COLO668 (cell line): Measurements from ENCODE around the gene SELENOK.

Experiments used
- DNase-seq: peaks from one replicate; lab custom pipeline; 2025; ENCODE audit not compliant: unreplicated experiment; lab: John Stamatoyannopoulos, UW

Gene SELENOK

GRCh38 chr3:53884623-53885022 is 7.0 kb downstream of the SELENOK start:
- no peak for DNase-seq

- DNase-seq, result no peak
Observed at GRCh38 chr3:53883008-53883407, 8.7 kb downstream of the SELENOK start.

DNA sequence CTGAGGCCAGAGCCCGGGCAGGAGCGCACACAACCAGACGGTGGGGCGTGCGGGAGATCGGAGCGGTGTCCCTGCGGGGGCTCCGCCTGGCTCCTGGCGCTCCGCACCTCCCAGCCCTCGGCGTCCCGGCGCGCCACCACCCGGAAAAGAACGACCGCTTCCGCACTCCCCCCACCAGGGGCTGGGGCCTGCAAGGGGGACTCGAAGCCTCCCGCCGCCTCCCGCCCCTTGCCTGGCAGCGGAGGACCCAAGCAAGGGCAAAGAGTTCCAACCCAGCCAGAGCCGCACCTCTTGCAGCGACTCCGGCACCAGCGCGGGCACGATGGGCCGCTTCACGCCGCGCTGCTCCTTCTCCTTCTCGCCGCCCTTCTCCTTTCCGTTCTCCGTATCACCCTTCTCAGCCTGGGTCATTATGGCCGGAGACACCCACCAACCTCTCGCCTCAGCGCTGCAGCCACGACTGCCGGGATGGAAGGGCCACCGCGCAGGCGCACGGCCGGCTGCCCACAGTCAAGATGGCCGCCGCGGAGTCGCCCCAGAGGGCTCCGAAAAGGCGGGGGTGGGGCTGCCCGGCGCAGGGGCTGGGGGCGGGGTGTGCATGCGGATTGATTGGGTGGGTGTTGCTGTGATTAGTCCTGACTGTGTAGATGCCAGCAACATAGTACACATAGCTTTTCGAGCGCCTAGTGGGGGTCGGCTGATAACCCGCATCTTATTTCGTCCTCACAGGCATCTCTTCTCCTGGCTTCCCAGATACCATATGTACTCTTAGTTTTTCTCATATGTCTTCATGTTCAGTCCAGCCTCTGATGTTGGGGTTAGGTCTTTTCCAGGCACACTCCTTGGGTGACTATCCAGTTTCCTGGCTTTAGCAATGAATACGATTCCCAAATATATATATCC is 9.7 kb downstream of the SELENOK start, which contains the start of gene ACTR8:
Gene ACTR8 (minus strand): TSS at position 462 of the 903 bp plus-strand sequence. CDS start 51 bp downstream, at position 411.
- peak; percentile 79 for DNase-seq

DNA sequence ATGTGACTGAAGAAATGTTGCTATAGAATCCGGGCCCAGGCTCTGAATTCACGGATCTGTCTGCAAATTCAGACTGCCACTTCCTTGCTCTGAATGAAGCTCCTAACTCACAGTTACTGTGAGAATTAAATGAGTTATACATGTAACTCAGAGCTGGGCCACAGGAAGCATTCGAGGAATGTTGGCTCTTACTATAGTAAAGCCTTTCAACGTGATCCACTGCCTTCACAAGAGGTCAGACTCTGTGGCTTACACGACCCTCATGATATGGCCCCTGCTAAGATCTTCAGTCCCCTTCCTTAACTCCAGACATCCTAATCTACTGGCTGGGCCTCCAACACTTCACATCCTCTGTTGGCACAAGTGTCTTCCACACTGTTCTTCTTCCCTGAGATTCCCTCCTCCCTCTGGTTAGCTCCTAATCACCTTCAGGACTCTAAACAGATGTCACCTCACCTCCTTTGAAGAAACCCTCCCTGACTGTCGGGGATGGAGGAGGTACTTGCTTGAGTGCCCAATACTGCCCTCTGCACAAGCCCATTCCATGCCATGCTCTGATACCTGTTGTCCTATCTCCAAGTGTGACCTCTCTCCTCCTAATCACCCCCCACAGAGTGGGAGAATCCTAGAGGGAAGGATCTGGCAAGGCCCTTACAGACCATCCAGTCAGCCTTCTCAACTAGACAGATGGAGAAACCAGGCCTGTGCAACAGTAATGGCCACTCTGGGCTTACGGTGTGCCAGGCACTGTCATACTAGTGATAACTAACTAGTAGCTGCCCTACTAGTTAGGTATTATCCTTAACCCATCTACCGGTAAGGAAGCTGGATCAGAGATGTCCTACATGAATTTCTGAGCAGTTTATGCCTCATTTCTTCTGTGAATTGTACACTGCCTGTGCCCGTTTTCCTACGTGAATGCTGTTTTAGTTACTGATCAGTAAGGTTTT is 11.0 kb downstream of the SELENOK start:
- no peak for DNase-seq

DNA sequence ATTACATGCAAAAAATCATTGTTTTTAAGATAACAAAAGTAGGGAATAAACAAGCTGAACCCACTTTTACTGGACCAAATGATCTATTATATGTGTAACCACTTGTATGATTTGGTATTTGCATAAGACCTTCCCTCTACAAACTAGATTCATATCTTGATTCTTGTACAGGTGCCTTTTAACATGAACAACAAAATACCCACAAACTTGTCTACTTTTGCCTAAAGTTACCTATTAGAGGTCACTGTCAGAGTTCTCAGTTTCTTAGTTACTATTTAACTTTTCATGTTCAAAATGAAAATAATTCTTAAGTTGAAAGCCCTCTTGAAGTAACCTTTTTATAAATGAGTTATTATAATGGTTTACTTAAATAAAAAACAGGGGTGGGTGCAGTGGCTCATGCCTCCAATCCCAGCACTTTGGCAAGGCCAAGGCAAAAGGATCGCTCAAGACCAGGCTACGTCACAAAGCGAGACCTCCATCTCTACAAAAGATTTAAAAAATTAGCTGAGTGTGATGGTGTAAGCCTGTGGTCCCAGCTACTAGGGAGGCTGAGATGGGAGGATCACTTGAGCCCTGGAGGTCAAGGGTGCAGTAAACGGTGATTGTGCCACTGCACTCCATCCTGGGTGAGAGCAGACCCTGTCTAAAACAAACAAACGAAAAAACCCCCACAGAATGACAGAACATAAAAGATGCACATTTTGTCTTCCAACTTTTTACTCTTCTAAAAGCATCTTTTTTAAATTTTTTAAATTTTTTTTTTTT is 25.7 kb downstream of the SELENOK start:
- DNase-seq, result no peak

- no peak for DNase-seq
Observed at GRCh38 chr3:53863145-53863544, 28.5 kb downstream of the SELENOK start.

- no peak for DNase-seq
Observed at GRCh38 chr3:53862241-53862640, 29.4 kb downstream of the SELENOK start.

- DNase-seq, result no peak
Observed at GRCh38 chr3:53860196-53860595, 31.5 kb downstream of the SELENOK start.

- no peak for DNase-seq
Observed at GRCh38 chr3:53859178-53859577, 32.5 kb downstream of the SELENOK start.

GRCh38 chr3:53858096-53858741 is 33.4 kb downstream of the SELENOK start:
- DNase-seq, result no peak

GRCh38 chr3:53856964-53857363 is 34.7 kb downstream of the SELENOK start:
- DNase-seq, result no peak

GRCh38 chr3:53850895-53851294 is 40.8 kb downstream of the SELENOK start:
- DNase-seq, result no peak

DNA sequence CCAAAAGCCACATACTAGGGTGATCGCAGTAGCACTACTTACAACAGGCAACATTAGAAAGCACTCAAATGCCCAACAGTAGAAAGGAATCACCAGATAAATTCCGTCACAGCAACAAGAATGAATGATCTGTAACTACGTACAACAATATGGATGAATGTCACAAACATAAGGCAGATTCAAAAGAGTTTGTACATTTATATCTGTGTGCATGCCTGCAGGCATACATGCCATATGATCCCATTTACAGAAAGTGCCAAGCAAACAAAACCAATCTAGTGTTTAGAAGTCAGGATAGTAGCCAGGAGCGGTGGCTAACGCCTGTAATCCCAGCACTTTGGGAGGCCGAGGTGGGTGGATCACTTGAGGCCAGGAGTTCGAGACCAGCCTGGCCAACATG is 41.7 kb downstream of the SELENOK start:
- DNase-seq, result no peak

- DNase-seq, result no peak
Observed at GRCh38 chr3:53846851-53847155, 44.9 kb downstream of the SELENOK start.

DNA sequence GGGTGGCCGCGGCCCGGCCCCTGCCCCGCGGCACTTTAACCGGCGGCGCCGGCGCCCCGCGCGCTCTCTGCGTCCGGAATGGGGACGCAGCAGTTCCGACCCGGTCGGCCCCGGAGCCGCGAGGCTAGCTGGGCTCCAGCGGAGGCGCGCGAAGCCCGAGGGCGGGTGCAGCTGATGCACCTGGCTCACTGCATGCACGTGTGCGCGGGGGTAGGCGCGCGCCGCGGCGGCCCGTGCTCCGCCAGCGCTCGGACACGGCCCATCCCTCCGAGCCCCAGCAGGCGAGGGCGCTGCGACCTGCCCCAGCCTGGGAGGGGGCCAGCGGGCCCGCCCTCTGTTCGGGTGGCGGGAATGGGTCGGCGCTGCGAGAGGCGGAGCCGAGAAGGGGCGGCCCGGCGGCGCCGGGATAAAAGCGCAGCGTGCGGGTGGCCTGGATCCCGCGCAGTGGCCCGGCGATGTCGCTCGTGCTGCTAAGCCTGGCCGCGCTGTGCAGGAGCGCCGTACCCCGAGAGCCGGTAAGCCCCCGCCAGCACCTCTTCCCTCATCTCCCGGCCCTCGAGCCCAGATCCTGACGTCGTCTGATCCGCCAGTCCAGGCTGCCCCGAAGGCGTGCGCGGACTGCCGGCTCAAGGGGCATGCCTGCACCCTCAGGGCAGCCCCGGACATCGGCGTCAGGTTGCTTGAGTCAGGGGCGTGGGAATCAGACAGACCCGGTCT is 45.4 kb downstream of the SELENOK start, which contains the start of the genes CHDH and IL17RB:
Gene CHDH (minus strand): TSS at position 286 of the 717 bp plus-strand sequence. CDS start 22,411 bp downstream, outside the sequence.
Gene IL17RB (plus strand): TSS at position 435 of the 717 bp plus-strand sequence. CDS start 21 bp downstream, at position 456.
- peak; percentile 87 for DNase-seq

- no peak for DNase-seq
Observed at GRCh38 chr3:53845881-53846133, 45.9 kb downstream of the SELENOK start.

GRCh38 chr3:53845103-53845880 is 46.4 kb downstream of the SELENOK start:
- DNase-seq, result peak; percentile 41

GRCh38 chr3:53844262-53845102 is 47.2 kb downstream of the SELENOK start:
- DNase-seq, result peak; percentile 39
